Spleen (tissue), 11 donors: Measurements from ENCODE around the gene RABAC1. TPM values are rescaled to one million over a fixed set of nuclear protein-coding genes. Genes with fewer than 3 reads are reported as not detected.
A peak's percentile ranks its signal among the peaks of the same experiment; 100 is the strongest.

Experiments used
- DNase-seq: peaks from one replicate; pipeline ENCODE4 v3.0.0-alpha.2; 2020
- H3K27ac ChIP-seq, 8 donors: fragments of 200-600 bp; sonication (generic) in 7 of 8; 1 replicate in 4 of 8; 2 replicates in 4 of 8; pipeline versions ENCODE4 v1.5.0 to v1.8.0; 2016 to 2021; ENCODE audit warnings: inconsistent platforms in 4 of 8, mild to moderate bottlenecking in 4 of 8, moderate library complexity in 1 of 8
- H3K27me3 ChIP-seq, 7 donors: fragments of 200-600 bp; sonication (generic) in 6 of 7; replicated peaks in 1 of 7; 1 replicate in 4 of 7; 2 replicates in 3 of 7; pipeline versions ENCODE4 v1.5.0 to v1.8.0; 2016 to 2021; ENCODE audit warnings: inconsistent platforms in 3 of 7, mild to moderate bottlenecking in 1 of 7
- H3K36me3 ChIP-seq, 6 donors: fragments of 200-600 bp; sonication (generic) in 5 of 6; 1 replicate in 4 of 6; 2 replicates in 2 of 6; pipeline versions ENCODE4 v1.5.0 to v1.8.0; 2016 to 2021; ENCODE audit warnings: inconsistent platforms in 2 of 6
- H3K4me1 ChIP-seq, 6 donors: fragments of 200-600 bp; sonication (generic) in 5 of 6; 1 replicate in 3 of 6; 2 replicates in 3 of 6; pipeline versions ENCODE4 v1.5.0 to v1.8.0; 2016 to 2021; ENCODE audit warnings: inconsistent platforms in 3 of 6
- H3K4me3 ChIP-seq, 8 donors: fragments of 200-600 bp; sonication (generic) in 7 of 8; 1 replicate in 4 of 8; 2 replicates in 4 of 8; pipeline versions ENCODE4 v1.5.0 to v1.8.0; 2016 to 2021; ENCODE audit warnings: inconsistent platforms in 4 of 8, mild to moderate bottlenecking in 4 of 8, moderate library complexity in 2 of 8
- H3K9me3 ChIP-seq, 8 donors: fragments of 200-600 bp; sonication (generic) in 7 of 8; 1 replicate in 4 of 8; 2 replicates in 4 of 8; pipeline versions ENCODE4 v1.5.0 to v1.8.0; 2016 to 2021; ENCODE audit warnings: inconsistent platforms in 4 of 8
- POLR2A ChIP-seq, 3 donors: fragments of 450-650 bp; IDR thresholded peaks; one replicate each; pipeline ENCODE4 v1.5.1; 2017; ENCODE audit warnings: antibody characterized with exemption in 3 of 3, mild to moderate bottlenecking in 1 of 3
- POLR2AphosphoS5 ChIP-seq, 3 donors: sonication (generic); formaldehyde crosslinking; IDR thresholded peaks; one replicate each; pipeline ENCODE4 v1.5.1; 2017; ENCODE audit warnings: antibody characterized with exemption in 3 of 3
- WGBS, 5 donors: extraction: QIAGEN DNeasy Blood & Tissue Kit in 3 of 5; methylation state at CpG; one replicate each; pipeline versions ENCODE4 v1.1.5 to v1.1.7; 2013 to 2018; 5-methylcytosine and 5-hydroxymethylcytosine counted together
- intact Hi-C: fragments of 100-400 bp; cut with DNase I; formaldehyde crosslinking; loops from one replicate; pipeline ENCODE4 v1.15.0; 2023; ENCODE audit warnings: low total_unique reads
- polyA plus RNA-seq, 3 donors: library from polyadenylated mRNA; stranded (reverse); fragments of 200-250 nt; gene quantifications; one replicate each; pipeline ENCODE4 v1.2.1, GENCODE V29; 2013
- total RNA-seq, 7 donors: library from RNA; depleted of rRNA in 3 of 7; stranded (reverse); fragments of >200 nt in 3 of 7; fragmentation: NEBNext Ultra II Directional in 4 of 7; extraction: Animal tissue kit (Norgen Biotek cat#: 25700) in 4 of 7; gene quantifications; one replicate each; pipeline versions ENCODE4 v1.1.0 to v1.2.1, GENCODE V29; 2016 to 2021
- TF ChIP-seq, protein P1 (sequence below), 11 experiments: fragments of 200-600 bp in 7 of 11; fragments of 450-650 bp in 4 of 11; sonication (generic) in 4 of 11; IDR thresholded peaks in 8 of 11; conservative IDR thresholded peaks in 3 of 11; 1 replicate in 7 of 11; 2 replicates in 4 of 11; pipeline versions ENCODE4 v1.4.0 to v1.8.0; 2016 to 2021; ENCODE audit warnings: antibody characterized with exemption in 11 of 11, inconsistent platforms in 4 of 11, mild to moderate bottlenecking in 1 of 11
- donor health status: healthy with polysubstance abuse.
- donor health status: DM: no; HTN: no; CAD: no; lungs with moderate emphysema.
- donor health status: DM: no; HTN: no; CAD: no.
- donor health status: Bipolar disorder and iron deficiency.
- donor health status: healthy.
- donor health status: DM: no; HTN: no; CAD: no.
- donor health status: DM: yes; HTN: yes; CAD: no.

Gene RABAC1
- total and polyA plus RNA-seq, 10 donors, result 85.6 to 165 (median 134) TPM

DNA sequence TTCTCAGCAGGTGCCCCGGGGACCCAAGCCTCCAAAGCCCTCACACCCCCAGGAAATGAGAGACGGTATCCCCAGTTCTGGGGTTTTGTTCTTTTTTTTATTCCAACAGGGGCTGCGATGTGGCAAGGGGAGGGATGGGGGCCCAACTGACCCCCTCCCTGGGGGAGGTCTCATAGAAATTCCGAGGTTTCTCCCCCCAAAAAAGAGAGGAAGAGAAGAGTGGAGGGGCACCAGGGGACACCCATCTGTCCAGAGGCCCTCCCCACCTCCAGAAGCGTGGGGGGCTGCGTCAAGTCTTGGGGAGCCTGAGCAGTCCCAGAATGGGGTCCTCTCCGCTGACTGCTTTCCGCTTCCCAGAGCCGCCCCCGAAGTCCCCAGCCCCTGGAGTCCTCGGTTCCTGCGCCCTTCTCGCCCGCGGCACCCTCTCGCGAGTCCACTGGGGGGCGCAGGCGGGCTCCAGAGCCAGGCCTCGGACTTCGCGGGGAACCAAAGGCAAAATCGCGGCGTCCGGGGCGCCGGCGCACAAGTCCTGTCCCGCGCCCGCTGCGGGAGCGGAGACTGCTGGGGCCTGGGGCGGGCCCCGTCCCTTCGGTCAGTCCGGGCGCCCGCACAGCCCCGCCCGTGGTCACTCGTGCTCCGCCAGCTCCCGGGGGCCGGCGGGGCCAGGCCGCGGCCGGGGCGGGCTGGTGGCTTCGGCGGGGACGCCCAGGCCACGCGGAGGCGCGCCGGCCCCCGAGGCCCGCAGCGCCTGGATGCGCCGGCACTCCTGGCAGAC, 39.3 kb upstream of the RABAC1 start:
- Histone ChIP-seq H3K4me1 (peaks cover 7 to 44% (median 31%) of the 10 kb centered on the region in 6 donors), H3K27me3 (peaks cover 0 to 97% (median 73%) of the 10 kb centered on the region in 7 donors), H3K4me3 (peak overlapping the region in 4 of 8 donors; percentile 15 to 56 (median 18)), H3K9me3 (no peaks in the 10 kb centered on the region), H3K36me3 (no peaks in the 10 kb centered on the region), H3K27ac (no peak overlapping the region)
- DNase-seq, result no peak
- TF ChIP-seq, protein P1, sequence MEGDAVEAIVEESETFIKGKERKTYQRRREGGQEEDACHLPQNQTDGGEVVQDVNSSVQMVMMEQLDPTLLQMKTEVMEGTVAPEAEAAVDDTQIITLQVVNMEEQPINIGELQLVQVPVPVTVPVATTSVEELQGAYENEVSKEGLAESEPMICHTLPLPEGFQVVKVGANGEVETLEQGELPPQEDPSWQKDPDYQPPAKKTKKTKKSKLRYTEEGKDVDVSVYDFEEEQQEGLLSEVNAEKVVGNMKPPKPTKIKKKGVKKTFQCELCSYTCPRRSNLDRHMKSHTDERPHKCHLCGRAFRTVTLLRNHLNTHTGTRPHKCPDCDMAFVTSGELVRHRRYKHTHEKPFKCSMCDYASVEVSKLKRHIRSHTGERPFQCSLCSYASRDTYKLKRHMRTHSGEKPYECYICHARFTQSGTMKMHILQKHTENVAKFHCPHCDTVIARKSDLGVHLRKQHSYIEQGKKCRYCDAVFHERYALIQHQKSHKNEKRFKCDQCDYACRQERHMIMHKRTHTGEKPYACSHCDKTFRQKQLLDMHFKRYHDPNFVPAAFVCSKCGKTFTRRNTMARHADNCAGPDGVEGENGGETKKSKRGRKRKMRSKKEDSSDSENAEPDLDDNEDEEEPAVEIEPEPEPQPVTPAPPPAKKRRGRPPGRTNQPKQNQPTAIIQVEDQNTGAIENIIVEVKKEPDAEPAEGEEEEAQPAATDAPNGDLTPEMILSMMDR (IDR thresholded peaks at IDR 0.05 in 8 of 11, conservative IDR thresholded peaks at IDR 0.05 in 3 of 11), result peak in 10 of 11 experiments; percentile 7 to 69 (median 46)
- TF ChIP-seq POLR2A (IDR thresholded peaks at IDR 0.05) (no peak), POLR2AphosphoS5 (IDR thresholded peaks at IDR 0.05) (peak in 1 of 3 donors; percentile 20)
- 3 to 7% (median 4%) methylated on average over 6 to 64 of the region's 64 CpGs for WGBS, 5 donors
- intact Hi-C loops, result no loop called here

- H3K36me3 ChIP-seq, result no peaks in the 10 kb centered on the region
- peaks cover 7 to 50% (median 32%) of the 10 kb centered on the region in 6 donors for H3K4me1 ChIP-seq
- no peak overlapping the region for H3K27ac ChIP-seq
- 5 to 9% (median 6%) methylated on average over 14 of the region's 14 CpGs for WGBS, 5 donors
- intact Hi-C loops, result no loop called here
- peaks cover 0 to 97% (median 73%) of the 10 kb centered on the region in 7 donors for H3K27me3 ChIP-seq
- no peak for TF ChIP-seq POLR2AphosphoS5 (IDR thresholded peaks at IDR 0.05)
- TF ChIP-seq POLR2A (IDR thresholded peaks at IDR 0.05), result no peak
- TF ChIP-seq, protein P1 (IDR thresholded peaks at IDR 0.05 in 8 of 11, conservative IDR thresholded peaks at IDR 0.05 in 3 of 11), result no peak
- no peak for DNase-seq
- peak overlapping the region in 1 of 8 donors; percentile 56 for H3K4me3 ChIP-seq
- no peaks in the 10 kb centered on the region for H3K9me3 ChIP-seq
Observed at GRCh38 chr19:41997851-41998229, 38.7 kb upstream of the RABAC1 start.

- WGBS, 5 donors, result 1 to 4% (median 2%) methylated on average over 27 to 35 of the region's 35 CpGs
- no peak for DNase-seq
- TF ChIP-seq, protein P1 (IDR thresholded peaks at IDR 0.05 in 8 of 11, conservative IDR thresholded peaks at IDR 0.05 in 3 of 11), result peak in 2 of 11 experiments; percentile 10 to 14
- TF ChIP-seq POLR2A (IDR thresholded peaks at IDR 0.05), result no peak
- H3K4me1 ChIP-seq, result peaks cover 7 to 50% (median 32%) of the 10 kb centered on the region in 6 donors
- H3K27me3 ChIP-seq, result peaks cover 0 to 98% (median 73%) of the 10 kb centered on the region in 7 donors
- intact Hi-C loops, result no loop called here
- no peaks in the 10 kb centered on the region for H3K9me3 ChIP-seq
- no peak overlapping the region for H3K27ac ChIP-seq
- peak overlapping the region in 1 of 8 donors; percentile 56 for H3K4me3 ChIP-seq
- H3K36me3 ChIP-seq, result no peaks in the 10 kb centered on the region
Observed at GRCh38 chr19:41997121-41997850, 38.2 kb upstream of the RABAC1 start.
